Colonic mucosa (tissue), 4 donors: ENCODE results near the gene NPTXR. TPM values are rescaled to one million over a fixed set of nuclear protein-coding genes. Genes with fewer than 3 reads are reported as not detected.

Source experiments
- DNase-seq: peaks from one replicate; pipeline ENCODE4 v3.0.0-alpha.2; 2020
- H3K27ac ChIP-seq: fragments of 200-600 bp; one replicate; pipeline ENCODE4 v1.8.0; 2021
- H3K27me3 ChIP-seq: fragments of 200-600 bp; one replicate; pipeline ENCODE4 v1.8.0; 2021
- H3K36me3 ChIP-seq: fragments of 200-600 bp; one replicate; pipeline ENCODE4 v1.8.0; 2021
- H3K4me1 ChIP-seq: fragments of 200-600 bp; one replicate; pipeline ENCODE4 v1.8.0; 2021; ENCODE audit warnings: mild to moderate bottlenecking
- H3K4me3 ChIP-seq: fragments of 200-600 bp; one replicate; pipeline ENCODE4 v1.8.0; 2021
- H3K9ac ChIP-seq, 2 donors: one replicate each; pipeline ENCODE4 v1.7.0; 2013; ENCODE audit warnings: control low read depth in 2 of 2, low read depth in 2 of 2, low read length in 2 of 2
- H3K9me3 ChIP-seq: fragments of 200-600 bp; one replicate; pipeline ENCODE4 v1.8.0; 2021
- CTCF ChIP-seq: fragments of 200-600 bp; IDR thresholded peaks from one replicate; pipeline ENCODE4 v1.8.0; 2022; ENCODE audit warnings: antibody characterized with exemption, mild to moderate bottlenecking
- intact Hi-C: fragments of 100-400 bp; cut with DNase I; formaldehyde crosslinking; loops from one replicate; pipeline ENCODE4 v1.14.1; 2022
- total RNA-seq, 2 donors: library from RNA; stranded (reverse); fragmentation: NEBNext Ultra II Directional in 1 of 2; extraction: Animal tissue kit (Norgen Biotek cat#: 25700) in 1 of 2; gene quantifications; one replicate each; pipeline ENCODE4 v1.2.1, GENCODE V29; 2021
- donor health status: healthy.
- donor health status: DM: no; HTN: no; CAD: no.
- donor health status: DM: no; HTN: no; CAD: no.

NPTXR gene
- total RNA-seq, 2 donors from 2014 or later: 0.82 to 2.0 TPM

- no peak overlapping the region for H3K9ac ChIP-seq
- no peaks in the 10 kb centered on the region for H3K4me1 ChIP-seq
- no peak overlapping the region for H3K27ac ChIP-seq
- H3K27me3 ChIP-seq: peaks cover 16% of the 10 kb centered on the region
- no peak overlapping the region for H3K4me3 ChIP-seq
- intact Hi-C loops: loop anchor here (5.0 kb wide), 1 partner anchor 48 kb away; no protein-coding TSS in a partner anchor
- H3K36me3 ChIP-seq: no peaks in the 10 kb centered on the region
- DNase-seq: no peak
- no peak for TF ChIP-seq CTCF
- H3K9me3 ChIP-seq: no peaks in the 10 kb centered on the region
Observed at GRCh38 chr22:38874529-38875222, 30.8 kb upstream of the NPTXR start.

- Histone ChIP-seq H3K27ac (peak overlapping the region; percentile 84), H3K9ac (no peak overlapping the region), H3K27me3 (peaks cover 16% of the 10 kb centered on the region), H3K4me3 (no peak overlapping the region), H3K4me1 (no peaks in the 10 kb centered on the region), H3K9me3 (no peaks in the 10 kb centered on the region), H3K36me3 (no peaks in the 10 kb centered on the region)
- TF ChIP-seq CTCF: no peak
- DNase-seq: no peak
- intact Hi-C loops: loop anchor here (5.0 kb wide), 1 partner anchor 49 kb away; no protein-coding TSS in a partner anchor
Observed at GRCh38 chr22:38873469-38874411, 29.9 kb upstream of the NPTXR start.

GRCh38 chr22:38872831-38873248 is 29.0 kb upstream of the NPTXR start:
- intact Hi-C loops: loop anchor here (5.0 kb wide), 1 partner anchor 49 kb away; no protein-coding TSS in a partner anchor
- no peak for TF ChIP-seq CTCF
- no peaks in the 10 kb centered on the region for H3K4me1 ChIP-seq

GRCh38 chr22:38872172-38872830 is 28.5 kb upstream of the NPTXR start, which contains the start of gene CBX6:
Gene CBX6, minus strand, starts transcription at chr22:38872216. Its CDS starts 26 bp downstream, at chr22:38872190.
- H3K4me1 ChIP-seq: no peaks in the 10 kb centered on the region

More at GRCh38 chr22:38872831-38873248, 29.0 kb upstream of the NPTXR start:
- Histone ChIP-seq H3K9me3 (no peaks in the 10 kb centered on the region), H3K27ac (peak overlapping the region; percentile 84), H3K4me3 (peak overlapping the region; percentile 57), H3K9ac (peak overlapping the region; percentile 72 to 74), H3K36me3 (no peaks in the 10 kb centered on the region), H3K27me3 (peaks cover 16% of the 10 kb centered on the region)
- peak; percentile 49 for DNase-seq

More at GRCh38 chr22:38872172-38872830, 28.5 kb upstream of the NPTXR start, which contains the start of gene CBX6:
- H3K27me3 ChIP-seq: peaks cover 16% of the 10 kb centered on the region
- H3K4me3 ChIP-seq: peak within 1 kb of the TSS; percentile 57
- DNase-seq: peak; percentile 92
- TF ChIP-seq CTCF: no peak
- H3K9ac ChIP-seq: peak within 1 kb of the TSS; percentile 72 to 74
- H3K9me3 ChIP-seq: no peaks in the 10 kb centered on the region
- peak within 1 kb of the TSS; percentile 84 for H3K27ac ChIP-seq
- intact Hi-C loops: loop anchor here (5.0 kb wide), 1 partner anchor 50 kb away; no protein-coding TSS in a partner anchor
- no peaks in the 10 kb centered on the region for H3K36me3 ChIP-seq
